NCI-H1436 (cell line): ENCODE results near the gene MEGF6.
A peak's percentile ranks its signal among the peaks of the same experiment; 100 is the strongest.

Experiments
- DNase-seq: peaks from one replicate; lab custom pipeline; 2025; lab: John Stamatoyannopoulos, UW

Gene MEGF6

DNA sequence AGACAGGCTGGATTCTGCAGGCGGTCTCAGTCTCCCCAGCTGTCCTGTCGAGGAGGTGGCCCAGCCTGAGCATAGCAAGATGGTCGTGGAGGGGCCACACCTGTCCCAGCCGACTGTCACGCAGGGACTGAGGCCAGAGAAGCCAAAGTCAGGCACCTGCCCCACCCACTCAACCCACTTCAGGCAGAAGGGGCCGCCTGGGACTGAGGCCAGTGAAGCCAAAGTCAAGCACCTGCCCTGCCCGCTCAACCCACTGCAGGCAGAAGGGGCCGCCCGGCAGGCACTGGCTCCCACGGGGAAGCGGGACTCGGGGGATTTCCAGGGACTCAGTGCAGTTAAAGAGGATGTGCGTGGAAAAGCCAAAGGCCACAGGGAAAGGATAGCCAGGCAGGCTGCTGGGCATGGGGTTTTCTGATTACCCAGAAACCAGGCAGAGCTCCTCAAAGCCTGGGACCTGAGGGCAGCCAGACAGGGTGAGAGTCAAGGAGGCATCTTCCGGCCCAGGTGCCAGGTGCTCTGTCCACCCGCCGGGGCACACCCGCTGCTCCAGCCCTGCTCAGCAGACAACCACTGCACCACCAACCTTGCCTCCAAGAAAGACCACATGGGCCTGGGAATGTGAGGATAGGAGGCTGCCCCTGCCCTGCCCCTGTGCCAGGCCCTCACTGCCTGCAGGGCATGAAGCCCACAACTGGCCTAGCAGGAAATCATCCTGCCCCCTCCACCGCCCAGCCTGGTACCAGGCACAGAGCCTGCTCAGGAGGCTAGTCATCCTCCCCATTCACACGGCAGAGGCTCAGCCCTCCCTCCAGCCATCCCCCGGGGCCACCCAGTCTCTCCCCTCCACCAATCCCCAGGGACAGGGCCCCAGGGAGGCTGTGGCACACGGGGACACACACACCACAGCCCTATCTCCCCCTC lies 41.0 kb downstream of the MEGF6 start:
- DNase-seq, result peak; percentile 36

DNA sequence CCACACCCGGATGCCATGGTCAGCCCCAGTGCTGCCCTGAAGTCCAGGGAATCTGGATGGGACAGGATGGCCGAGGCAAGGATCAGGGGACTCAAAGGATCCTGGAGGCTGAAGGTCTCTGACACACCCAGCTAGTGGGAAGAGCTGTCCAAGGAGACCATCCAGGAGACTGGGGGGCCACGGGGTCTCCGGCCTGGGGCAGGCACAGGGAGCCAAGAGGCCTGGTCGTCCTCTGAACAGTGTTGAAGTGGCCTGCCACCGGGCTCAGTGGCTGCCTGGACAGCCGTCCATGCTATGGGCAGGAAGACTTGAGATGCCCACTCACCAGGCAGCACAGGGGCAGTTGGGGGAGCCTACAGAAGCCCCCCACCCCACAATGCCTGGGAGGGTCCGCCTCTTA lies 41.9 kb downstream of the MEGF6 start:
- no peak for DNase-seq

DNA sequence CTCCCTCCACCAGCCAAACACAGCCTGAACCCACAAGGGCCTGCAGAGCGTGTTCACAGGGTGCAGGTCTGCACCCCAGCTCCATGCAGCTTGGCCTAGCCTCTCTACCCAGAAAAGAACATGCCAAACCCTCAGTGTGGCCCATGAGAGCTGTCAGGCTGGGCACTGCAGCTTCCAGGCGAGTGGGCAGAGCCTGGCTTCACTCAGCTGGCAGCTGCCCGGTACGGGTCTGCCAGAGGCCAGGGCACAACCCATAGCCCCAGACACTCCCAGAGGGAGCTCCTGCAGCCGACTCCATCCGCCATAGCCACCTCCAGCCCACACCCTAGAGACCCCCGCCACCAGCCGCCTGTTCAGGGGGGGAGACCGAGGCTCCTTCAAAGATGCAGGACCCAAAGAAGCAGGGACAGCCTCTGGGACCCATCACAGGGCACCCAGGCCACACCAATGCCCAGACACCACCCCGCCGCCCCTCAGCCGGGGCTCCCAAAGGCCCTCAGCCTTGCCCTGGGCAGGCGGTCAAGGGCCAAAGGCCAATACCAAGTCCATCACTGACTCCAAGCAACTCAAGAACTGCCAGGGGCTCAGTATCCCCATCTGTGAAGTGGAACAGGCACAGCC lies 42.4 kb downstream of the MEGF6 start:
- no peak for DNase-seq

DNA sequence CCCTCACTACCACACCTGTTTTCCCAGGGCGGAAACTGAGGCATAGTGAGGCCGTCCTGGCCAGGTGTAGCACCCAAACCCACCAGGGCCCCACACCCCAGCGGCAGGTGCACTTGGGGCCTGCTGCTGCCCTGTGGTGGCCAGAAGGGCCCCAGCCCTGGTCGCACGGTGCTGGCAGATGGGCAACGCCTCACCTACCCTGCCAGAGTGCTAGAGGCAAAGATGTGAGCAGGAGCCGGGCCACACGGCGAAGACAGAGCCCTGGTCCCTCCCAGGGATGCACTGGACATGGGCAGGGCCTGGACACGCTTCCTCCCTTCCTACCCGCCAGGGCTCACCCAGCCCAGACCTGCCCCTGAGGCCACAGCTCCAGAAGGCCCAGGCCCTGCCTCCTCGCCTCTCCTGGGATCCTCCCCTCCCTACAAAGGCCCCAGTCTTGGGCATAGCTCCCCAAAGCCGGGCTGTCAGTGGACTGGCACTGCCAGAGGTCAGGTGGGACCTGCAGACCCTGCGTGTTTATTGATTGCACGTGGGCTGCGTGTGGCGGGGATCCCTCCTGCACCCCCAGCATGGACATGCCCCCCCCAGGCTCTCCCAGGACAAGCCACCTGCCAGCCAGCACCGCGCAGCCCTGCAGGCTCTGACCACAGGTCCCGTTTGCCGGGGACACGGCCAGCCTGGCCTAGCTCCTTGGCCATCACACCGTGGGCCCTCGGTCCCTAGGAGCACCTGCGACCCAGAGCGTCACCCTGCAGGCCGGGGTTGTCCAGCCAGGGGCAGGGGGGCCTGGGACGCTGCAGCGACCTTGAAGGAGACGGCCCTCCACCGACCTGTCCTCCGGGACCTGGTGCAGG lies 44.1 kb downstream of the MEGF6 start:
- no peak for DNase-seq

DNA sequence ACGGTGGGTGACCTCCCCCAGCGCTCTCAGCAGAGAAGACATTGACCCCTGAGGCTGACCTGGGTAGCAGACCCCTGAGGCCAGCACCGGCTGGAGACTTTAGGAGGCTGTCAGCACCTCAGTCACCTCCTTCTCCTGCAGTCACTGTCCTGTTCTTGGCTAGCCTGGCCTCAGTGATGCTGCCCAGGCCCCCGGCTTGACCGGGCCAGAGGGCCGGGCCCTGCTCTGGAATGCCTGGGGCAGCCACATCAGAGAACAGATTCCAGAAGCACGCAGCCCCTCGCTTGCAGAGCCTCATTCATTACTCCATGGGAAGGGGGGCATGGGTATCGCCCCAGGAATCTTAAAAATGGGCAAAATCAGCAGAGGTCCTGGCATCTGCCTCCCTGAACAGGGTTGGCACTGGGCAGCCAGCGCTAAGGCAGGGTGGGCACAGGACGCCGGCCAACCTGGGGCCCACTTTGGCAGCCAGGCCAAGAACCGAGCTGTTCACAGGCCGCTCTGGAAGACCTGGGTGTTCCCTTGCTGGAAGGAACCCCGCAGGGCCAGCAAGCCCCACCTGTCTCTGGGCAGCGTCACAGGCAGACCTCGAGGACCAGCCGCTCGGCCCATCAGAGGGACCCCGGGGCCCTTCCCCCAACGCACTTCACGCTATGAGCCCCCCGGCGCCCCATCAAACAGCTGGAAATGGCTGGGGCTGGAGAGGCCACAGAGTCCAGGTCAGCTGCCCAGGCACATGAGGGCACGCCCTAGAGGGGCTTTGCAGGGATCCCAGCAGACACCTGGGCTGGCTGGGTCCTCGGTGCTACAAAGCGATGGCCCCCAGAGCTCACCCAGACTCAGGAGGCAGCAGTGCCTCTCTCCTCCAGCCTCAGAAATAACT lies 45.1 kb downstream of the MEGF6 start:
- no peak for DNase-seq

DNA sequence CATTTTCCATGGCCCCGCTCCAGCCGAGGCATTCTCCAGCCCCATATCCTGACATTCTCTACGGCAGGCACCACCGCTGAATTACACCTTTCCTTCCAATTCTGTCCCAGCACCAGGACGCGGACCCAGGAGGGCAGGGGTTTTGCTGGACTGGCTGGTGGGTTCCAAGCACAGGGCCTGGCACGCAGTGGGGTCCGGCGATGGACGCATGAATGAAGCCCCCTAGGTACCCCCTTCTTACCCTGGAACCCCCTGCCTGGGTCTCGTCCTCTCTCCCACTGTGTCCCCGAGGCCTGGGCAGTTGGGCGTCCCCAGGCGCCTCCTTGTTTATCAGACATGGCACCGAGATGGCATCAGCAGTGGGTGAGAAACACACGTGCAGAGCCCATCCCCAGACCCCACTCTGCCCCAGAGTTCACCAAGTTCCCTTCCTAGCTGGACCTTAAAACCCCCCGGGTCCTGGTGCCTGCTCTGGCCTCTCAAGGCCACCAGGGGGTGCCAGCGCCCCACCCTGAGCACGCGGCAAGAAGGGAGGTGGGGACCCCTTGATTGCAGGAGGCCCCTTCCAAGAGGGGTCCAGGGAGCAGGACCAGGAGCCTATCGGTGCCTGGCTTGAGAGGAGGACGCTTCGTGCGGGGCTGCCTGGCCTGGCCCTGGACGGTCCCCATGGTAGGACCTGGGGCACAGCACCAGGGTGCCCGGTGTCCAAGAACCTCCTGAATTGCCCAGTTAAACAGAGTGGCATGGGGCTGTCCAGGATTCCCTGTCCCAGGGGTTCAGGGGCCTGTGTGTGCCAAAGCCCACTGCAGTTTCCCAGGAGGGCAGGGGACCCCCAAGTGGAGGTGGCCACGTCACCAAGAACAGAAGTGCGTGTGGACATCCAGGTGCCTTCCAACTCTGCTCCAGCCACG lies 46.1 kb downstream of the MEGF6 start:
- DNase-seq, result peak; percentile 27

DNA sequence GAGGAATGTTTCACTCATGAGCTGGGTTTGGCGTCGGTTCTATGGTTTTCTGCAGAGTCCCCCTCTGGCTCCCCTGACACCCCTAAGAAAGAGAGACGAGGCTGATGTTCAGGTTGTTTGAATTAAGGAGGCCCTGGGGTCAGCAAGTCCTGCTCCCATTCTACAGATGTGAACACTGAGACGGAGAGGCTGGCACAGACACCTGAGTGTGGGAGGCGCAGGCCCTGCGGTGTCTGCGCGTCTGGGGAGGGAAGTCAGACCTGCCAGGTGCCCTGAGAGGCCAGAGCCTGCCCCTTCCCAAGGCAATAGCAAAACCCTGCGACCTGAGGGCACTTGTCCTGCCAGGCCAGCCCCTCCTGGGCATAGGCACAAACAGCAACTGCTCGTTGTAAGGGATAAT lies 47.7 kb downstream of the MEGF6 start:
- no peak for DNase-seq

DNA sequence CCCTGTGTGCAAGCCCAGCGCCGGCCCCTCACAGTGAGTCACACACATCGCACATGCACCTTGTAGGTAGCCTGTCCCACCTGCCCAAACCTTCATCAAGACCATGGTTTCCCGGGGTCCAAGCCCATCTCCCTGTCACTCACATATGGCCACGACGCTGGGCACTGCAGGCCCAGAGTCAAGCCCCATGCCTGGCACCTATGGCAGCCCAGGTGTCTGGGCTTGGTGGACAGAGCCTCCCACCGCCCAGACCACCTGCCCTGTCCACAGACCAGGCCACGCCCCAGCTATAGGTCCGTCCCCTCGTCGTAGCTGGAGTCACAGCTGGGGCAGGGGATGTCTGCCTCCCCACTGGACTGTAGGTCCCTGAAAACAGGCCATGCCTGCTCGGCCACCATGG lies 48.2 kb downstream of the MEGF6 start:
- DNase-seq, result no peak

DNA sequence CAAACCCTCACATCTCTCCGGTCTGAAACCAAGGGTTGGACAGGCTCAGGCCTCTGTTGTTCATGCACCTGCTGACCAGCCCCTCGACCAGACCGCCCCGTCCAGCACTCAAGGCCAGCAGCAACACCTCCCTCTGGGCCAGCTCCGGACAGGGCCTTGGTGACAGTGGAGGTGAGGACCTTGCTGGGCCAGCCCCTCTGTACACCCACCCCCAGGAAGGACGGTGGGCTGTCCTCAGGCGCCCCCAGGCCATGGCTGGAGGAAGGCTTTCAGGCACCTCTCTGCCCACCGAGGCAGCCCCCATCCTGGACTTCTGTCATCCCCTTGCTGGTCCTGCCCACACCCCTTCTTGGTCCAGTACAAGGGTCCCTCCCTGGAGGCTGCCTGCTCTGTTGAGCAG lies 48.6 kb downstream of the MEGF6 start:
- DNase-seq, result no peak

DNA sequence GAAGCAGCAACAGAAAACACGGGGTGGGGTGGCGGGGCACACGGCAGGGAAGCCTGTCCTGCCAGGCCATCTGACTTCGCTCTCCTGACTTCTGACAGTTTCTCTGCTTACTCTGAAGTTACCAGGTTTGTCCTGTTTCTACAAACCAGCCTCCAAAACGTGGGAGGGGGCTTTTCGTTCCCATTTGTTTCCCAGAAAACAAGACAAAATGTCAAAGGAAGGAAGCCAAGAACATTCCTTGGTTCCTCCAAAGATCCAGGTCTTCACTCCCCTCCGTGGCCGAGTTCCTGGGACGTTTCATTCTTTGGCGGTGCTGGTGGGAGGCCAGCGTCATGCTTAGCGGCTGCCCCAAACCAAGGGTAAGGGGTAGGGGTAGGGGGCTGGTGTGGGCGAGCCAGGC lies 49.6 kb downstream of the MEGF6 start:
- no peak for DNase-seq

DNA sequence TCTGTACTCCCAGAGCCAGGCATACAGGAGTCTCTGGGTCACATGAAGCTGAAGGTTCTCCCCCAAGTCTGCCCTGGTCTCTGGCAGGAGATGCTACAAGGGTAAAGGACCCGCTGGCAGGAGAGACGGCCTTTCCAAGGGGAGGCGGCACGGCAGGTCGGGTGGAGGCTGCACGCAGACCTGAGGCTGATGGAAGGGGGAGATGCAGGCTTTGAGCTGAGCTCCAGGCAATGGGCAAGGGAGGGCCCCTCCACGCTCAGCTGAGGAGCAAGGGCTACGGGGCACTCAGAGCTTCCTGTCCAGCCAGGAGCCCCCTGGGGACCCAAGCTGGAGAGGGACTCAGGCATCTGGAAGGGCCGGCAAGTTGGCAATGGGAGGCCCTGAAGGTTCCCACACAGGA lies 50.3 kb downstream of the MEGF6 start:
- DNase-seq, result no peak

DNA sequence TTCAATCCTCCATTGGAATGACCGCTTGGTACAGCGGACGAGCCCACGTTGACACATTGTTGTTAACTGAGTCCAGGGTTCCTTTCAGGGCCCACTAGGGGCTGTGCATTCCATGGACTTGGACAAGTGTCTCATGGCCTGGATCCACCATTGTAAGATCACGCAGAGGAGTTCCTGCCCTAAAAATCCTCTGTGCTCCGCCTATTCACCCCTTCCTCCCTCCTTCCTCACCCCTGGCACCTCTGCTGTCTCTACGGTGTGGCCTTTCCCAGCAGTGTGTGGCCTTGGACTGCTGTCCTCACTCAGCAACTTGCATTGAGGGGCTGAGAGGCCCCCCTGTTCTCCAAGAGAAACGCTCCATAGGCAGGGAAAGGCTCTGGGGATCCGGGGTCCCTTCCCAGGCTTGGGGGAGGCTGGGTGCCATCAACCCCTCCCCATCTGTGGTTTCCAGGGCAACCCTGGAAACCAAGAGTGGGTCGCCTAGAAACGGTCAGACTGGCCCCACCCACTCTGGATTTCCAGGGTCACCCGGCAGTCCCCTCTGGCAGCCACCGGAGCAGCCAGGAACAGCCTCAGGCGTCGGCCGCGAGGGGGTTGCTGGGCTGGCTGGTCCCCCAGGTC lies 50.9 kb downstream of the MEGF6 start:
- no peak for DNase-seq

DNA sequence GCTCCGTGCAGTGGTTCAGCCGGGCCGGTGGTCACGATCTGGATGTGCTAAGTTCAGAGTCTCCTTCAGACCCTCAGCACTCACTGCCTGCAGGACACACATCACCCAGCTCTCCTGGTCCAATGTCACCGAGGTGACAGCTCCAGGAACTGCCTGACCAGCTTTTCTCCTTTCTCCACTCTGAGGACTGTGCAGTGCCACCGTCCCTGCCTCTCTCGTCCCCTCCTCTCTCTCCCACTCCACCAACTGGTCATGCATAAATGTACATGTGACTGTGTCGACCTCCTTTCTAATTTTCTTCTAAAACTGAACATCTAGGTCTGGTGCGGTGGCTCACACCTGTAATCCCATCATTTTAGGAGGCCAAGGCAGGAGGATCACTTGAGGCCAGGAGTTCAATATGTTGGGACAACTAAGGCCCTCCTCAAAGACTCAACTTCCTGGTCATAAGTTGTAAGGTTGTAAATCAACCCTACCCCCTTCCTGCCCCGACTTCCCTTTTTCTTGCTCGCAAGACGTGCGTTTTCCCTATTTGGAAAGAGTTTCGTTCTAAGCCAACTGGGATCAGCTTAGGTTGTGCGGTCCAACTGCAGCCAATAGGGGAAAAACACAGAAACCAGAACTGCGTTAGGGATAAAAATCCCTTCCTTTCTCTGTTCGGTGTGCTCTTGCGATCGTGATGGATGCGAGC lies 53.1 kb downstream of the MEGF6 start:
- no peak for DNase-seq

DNA sequence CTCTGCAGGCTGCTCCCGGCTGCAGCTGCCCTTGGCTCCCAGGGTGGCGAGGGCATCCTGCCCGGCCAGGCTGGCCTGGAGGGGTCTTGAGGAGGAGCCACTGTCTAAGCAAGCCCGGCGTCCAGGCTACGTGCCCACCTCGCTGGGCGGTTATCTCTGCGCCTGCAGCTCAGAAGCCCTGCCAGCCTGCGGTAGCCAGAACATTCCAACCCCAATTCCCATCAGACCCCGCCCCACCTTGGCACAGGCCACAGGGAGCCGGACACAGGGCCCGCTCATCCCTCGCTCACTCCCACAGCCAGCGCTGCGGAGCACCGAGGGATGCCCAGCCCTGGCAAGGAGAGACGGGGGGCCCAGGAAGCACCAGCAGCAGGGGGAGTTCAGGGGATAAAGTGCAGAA lies 53.9 kb downstream of the MEGF6 start:
- DNase-seq, result no peak

DNA sequence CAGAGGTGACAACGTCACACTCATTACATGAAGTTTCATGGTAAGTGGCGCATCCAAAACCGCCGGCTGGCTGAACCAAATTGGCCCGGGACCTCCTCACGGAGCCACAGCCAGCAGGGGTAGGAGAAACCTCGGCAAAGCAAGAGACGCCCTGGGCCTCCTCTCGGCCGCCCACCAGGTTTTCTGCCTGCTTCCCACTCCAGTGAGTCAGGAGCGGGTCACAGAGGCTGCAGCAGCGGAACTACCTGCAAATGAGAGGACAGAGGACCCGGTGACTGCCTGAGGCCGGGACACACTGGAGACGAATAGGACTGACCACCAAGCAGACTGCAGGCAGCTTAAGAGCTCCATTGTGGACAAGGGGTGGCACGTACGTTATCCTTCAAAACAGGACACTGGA lies 55.0 kb downstream of the MEGF6 start:
- no peak for DNase-seq

DNA sequence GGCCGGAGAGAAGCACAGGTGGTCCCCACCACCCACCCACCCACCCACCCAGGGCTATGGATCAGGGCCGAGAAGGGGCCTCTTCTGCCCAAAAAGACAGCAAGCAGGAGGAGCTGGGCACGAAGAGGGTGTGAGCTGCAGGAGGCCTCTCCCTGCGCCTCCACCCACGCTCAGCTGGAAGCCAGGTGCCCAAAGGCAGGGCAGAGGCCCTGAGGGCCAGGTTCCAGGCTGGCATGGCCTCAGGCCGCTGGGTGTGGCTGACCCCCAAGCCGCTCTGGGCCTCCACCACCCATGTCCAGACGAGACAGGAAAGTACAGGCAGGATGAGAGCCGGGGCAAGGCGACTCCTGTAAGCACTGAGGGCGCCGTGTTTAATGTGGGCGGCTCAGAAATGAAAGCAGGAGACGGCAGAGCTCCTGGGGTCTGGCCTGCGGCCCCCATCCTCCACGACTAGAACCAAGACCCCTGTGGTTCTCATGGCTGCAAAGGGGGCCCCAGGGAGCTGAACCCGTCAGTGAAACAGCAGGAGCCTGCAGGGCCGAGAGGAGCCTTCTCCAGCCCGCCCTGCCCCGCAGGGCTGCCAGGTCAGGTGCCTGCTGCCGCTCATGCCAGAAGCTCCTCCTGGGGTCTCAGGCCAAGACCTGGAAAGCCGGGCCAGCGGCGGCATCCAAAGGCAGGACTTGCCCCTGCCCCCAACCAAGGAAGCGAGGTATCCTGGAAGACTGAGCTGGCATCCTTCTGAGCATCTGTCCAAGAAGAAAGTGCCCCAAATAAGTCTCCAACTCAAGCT lies 56.0 kb downstream of the MEGF6 start:
- no peak for DNase-seq

DNA sequence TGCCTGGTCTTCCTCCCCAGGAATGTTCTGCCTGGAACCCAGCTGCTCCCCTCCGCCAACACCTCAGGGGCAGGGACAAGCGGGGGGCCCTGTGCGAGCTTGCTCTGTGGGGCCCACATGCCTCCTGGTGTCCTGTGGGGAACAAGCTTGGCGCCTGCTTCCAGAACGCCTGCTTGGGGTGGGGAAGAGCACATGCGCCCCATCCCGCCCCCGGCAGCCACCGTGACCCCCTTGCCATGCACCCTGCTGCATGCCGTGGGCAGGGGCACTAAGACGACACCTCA lies 57.4 kb downstream of the MEGF6 start:
- no peak for DNase-seq

DNA sequence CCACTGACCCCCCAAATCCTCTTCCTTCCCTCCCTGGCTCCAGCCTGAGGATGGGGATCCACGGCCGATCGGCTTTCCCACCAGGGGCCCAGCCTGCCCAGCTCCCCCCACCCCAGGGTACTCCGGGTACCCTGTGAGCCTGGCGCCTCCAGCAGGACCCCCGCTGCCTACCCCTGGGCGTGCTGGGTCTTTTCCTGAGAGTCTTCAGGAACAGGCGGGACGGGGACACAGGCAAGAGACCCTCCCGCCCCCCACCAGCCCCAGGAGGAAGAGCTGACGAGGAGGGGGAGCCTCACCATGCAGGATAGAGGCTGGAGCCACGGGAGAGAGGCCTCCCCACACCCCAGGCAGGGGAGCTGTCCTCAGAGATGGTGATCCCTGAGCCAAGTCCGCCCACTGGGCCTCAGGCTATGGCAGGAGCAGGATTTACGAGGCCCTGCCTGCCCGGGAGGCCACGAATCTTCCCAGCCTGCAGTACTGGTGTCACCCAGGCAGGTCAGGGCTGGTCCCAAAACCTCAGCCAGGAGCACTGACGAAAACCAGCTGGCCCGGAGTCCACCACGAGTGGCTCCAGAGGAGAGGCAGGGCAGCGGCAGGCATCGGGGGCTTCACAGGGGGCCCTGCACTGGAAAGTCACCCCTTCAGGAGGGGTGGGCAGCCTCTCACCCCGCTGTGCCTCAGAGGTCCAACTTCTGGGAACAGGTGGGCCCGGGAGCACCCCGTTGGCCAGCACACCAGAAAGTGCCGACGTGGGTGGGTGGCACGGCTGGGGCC lies 58.0 kb downstream of the MEGF6 start:
- no peak for DNase-seq
